NOMO-1 treated with dmso at 0.1 percent for 144 hours (cell line): ENCODE results near the gene ZFR.

Experiments
- DNase-seq: peaks from one replicate; lab custom pipeline; 2025; ENCODE audit not compliant: unreplicated experiment; lab: John Stamatoyannopoulos, UW

The ZFR gene

GRCh38 chr5:32444431-32445286 lies at the start of gene ZFR:
Gene ZFR, minus strand, starts transcription at chr5:32444740. Its CDS starts 82 bp downstream, at chr5:32444658.
- peak; percentile 98 for DNase-seq

- DNase-seq = no peak
Measured at GRCh38 chr5:32490972-32491557, 46.5 kb upstream of the ZFR start.

- DNase-seq = peak; percentile 82
Measured at GRCh38 chr5:32489791-32490562, 45.4 kb upstream of the ZFR start.

- no peak for DNase-seq
Measured at GRCh38 chr5:32487424-32487823, 42.9 kb upstream of the ZFR start.

GRCh38 chr5:32487008-32487407 lies 42.5 kb upstream of the ZFR start:
- DNase-seq = no peak

GRCh38 chr5:32482193-32482592 lies 37.7 kb upstream of the ZFR start:
- no peak for DNase-seq

- no peak for DNase-seq
Measured at GRCh38 chr5:32479096-32479495, 34.6 kb upstream of the ZFR start.

- DNase-seq = no peak
Measured at GRCh38 chr5:32476891-32477290, 32.4 kb upstream of the ZFR start.

GRCh38 chr5:32475334-32476097 lies 31.0 kb upstream of the ZFR start:
- DNase-seq = no peak

GRCh38 chr5:32474209-32474854 lies 29.8 kb upstream of the ZFR start:
- DNase-seq = no peak

GRCh38 chr5:32473072-32473471 lies 28.5 kb upstream of the ZFR start:
- no peak for DNase-seq

GRCh38 chr5:32471784-32472183 lies 27.2 kb upstream of the ZFR start:
- no peak for DNase-seq

GRCh38 chr5:32465076-32465475 lies 20.5 kb upstream of the ZFR start:
- no peak for DNase-seq

- DNase-seq = no peak
Measured at GRCh38 chr5:32462618-32463017, 18.1 kb upstream of the ZFR start.

GRCh38 chr5:32461441-32462120 lies 17.0 kb upstream of the ZFR start:
- no peak for DNase-seq

GRCh38 chr5:32460702-32461101 lies 16.2 kb upstream of the ZFR start:
- no peak for DNase-seq

GRCh38 chr5:32458880-32459495 lies 14.4 kb upstream of the ZFR start:
- no peak for DNase-seq

GRCh38 chr5:32455311-32455710 lies 10.8 kb upstream of the ZFR start:
- no peak for DNase-seq

- DNase-seq = no peak
Measured at GRCh38 chr5:32454821-32455220, 10.3 kb upstream of the ZFR start.

GRCh38 chr5:32453916-32454315 lies 9.4 kb upstream of the ZFR start:
- DNase-seq = no peak
